NCI-H1436 treated with DMSO at 0.1 percent for 48 hours (cell line): ENCODE data around the gene MAD1L1.

Source experiments
- DNase-seq: peaks from one replicate; lab custom pipeline; 2025; lab: John Stamatoyannopoulos, UW

Gene MAD1L1

GRCh38 chr7:2218444-2218785 lies 14.3 kb downstream of the MAD1L1 start:
- no peak for DNase-seq

DNA sequence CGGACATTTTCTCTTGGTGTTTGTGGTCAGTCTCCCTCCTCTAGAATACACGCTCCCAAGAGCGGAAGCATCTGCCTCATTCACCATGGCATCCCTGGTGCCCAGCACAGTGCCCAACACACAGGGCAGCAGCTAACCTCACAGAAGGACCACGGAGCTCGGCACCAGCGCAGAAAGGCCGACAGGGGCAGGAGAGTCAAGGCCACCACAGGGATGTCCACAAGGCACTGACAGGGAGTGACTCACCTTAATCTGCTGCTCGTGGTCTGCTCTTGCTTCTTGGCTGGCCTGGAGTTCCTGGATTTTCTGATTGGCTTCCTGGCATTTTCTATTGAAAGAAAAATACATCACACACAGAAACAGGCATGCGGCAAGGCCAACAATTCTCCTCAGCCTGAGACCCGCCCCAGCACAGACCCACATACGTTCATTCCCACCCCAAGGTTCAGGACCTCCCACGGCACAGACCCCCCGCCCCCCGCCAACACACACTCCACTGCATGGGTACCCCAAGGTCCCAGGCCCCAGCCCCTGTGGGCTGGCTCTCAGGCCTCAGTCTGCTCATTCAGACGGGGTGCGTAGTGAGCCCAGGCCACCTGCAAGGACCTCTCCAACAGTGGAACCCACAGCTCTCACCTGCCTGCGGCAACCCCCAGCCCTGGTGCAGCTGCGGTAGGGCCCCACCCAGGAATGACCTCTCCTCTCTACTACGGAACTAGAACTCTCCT lies 14.9 kb downstream of the MAD1L1 start:
- no peak for DNase-seq

GRCh38 chr7:2217206-2217605 lies 15.5 kb downstream of the MAD1L1 start:
- DNase-seq: no peak

DNA sequence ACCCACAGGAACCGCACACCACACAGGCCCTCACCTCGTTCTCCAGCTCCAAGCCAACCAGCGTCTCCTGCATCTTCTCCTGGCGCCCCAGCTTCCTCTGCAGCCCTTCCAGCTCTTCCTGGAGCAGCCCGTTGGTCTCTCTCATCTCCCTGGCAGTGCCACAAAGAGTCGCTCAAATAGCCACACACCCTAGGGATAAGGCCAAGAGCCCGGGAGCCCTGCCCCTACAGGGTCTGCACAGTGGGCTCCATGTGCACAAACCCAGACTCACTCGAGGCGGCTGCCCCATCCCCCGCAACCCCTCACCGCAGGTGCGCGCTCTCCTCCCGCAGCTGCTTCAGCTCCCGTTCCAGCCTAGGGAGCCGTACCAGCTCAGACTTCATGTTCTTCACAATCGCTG lies 16.9 kb downstream of the MAD1L1 start:
- no peak for DNase-seq

- no peak for DNase-seq
These were observed 18.1 kb downstream of the MAD1L1 start for GRCh38 chr7:2214636-2215035.

DNA sequence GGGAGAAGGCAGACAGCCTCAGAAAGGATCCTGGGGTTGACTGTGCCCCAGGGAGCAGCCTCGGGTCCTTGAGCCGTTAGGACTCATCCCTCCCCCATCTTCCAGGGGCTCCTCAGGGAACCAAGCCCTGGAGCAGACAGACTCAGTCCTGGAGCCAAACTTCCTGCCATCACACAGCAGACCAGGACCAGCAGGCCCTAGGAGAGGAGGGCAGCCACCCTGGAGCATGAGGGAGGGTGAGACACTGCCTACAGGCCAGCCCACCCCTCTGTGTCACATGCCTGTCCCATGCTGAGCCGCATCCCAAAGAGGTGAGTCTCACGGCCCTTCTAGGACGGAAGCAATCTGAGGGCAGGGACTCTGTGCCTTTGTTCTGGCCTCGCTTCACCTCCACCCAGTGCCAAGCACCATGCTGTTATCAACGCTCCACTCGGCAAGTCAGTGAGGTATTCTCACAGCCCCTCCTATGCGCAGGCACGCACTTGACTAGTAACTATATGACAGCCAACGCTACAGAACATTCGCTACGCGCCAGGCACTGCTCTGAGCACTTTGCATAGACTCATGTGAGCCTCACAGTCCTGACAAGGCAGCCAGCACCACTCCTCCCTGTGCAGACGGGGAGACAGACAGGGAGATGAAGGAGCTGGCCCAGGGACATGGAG lies 19.1 kb downstream of the MAD1L1 start:
- DNase-seq: no peak

GRCh38 chr7:2212906-2213305 lies 19.8 kb downstream of the MAD1L1 start:
- DNase-seq: no peak

GRCh38 chr7:2211926-2212325 lies 20.8 kb downstream of the MAD1L1 start:
- DNase-seq: no peak

GRCh38 chr7:2211259-2211880 lies 21.4 kb downstream of the MAD1L1 start:
- no peak for DNase-seq

DNA sequence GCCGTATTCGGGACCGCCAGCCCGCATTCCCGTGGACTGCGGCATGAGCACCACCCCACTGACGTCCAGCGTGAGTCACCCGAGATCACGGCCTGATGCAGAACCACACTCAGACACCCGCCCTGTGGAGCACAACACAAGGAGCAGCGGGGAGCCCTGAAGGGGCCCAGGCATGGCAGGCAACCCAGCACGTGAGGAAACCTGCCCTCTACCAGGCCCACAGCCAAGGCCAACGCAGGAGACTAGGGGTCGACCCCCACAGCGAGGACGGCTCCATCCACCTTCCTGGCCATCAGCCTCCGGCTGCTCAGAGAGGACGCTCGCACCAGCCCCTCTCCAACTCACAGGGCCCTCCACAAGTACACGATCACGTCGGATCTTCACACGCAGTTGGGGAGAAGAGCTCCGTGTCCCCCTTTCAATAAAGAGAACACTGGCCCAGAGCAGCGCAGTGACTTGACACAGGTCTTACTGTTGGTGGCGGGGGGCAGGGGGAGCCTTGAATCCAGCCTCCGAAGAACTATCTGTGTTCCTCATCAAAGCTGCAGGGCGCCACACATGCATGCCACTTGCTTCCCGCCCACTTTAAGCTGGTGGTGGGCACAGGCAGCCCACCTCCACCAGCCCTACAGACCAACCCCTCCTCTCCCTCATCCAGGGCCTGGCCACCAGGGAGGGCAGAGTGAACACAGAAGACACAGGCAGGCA lies 22.0 kb downstream of the MAD1L1 start:
- no peak for DNase-seq

DNA sequence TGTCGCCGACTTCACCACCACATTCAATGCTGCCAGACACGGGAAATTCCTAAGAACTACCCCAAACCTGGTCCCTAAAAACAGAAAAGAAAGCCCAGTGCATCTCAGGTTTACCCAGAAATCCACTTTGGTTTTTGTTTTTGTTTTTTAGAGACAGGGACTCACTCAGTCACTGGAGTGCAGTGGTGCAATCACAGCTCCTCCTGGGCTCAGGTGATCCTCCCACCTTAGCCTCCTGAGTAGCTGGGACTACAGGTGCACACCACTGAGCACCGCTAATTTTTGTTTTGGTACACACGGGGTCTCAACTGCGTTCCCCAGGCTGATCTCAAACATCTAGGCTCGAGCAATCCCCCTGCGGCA lies 22.8 kb downstream of the MAD1L1 start:
- DNase-seq: no peak

GRCh38 chr7:2209146-2209960 lies 23.4 kb downstream of the MAD1L1 start:
- DNase-seq: no peak

GRCh38 chr7:2208712-2209111 lies 24.0 kb downstream of the MAD1L1 start:
- no peak for DNase-seq

GRCh38 chr7:2205036-2205780 lies 27.5 kb downstream of the MAD1L1 start:
- no peak for DNase-seq

- no peak for DNase-seq
These were observed 28.3 kb downstream of the MAD1L1 start for GRCh38 chr7:2204446-2204845.

DNA sequence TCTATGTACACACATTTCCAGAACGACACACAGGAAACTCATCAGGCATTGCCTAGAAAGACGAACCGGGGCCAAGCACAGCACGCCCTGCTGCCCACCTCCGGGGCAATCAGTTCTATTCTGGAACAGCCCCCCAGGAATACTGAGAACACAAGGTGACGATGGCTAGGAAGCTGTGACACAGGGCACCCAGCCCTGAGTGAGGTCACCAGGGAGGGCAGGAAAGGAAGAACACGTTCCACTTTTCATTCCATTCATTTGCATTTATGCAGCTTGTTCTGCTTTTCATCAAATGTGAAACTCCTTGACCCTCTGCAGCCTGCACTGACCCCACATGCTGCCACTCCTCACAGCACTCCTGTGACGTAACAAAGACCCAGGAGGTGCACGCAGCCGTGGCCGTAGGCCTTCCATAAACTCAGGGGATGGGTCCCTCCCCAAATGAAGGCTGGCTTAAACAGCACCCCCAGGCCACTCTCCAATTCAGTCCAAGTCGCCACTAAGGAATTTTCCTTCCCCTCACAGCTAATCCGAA lies 28.9 kb downstream of the MAD1L1 start:
- no peak for DNase-seq

DNA sequence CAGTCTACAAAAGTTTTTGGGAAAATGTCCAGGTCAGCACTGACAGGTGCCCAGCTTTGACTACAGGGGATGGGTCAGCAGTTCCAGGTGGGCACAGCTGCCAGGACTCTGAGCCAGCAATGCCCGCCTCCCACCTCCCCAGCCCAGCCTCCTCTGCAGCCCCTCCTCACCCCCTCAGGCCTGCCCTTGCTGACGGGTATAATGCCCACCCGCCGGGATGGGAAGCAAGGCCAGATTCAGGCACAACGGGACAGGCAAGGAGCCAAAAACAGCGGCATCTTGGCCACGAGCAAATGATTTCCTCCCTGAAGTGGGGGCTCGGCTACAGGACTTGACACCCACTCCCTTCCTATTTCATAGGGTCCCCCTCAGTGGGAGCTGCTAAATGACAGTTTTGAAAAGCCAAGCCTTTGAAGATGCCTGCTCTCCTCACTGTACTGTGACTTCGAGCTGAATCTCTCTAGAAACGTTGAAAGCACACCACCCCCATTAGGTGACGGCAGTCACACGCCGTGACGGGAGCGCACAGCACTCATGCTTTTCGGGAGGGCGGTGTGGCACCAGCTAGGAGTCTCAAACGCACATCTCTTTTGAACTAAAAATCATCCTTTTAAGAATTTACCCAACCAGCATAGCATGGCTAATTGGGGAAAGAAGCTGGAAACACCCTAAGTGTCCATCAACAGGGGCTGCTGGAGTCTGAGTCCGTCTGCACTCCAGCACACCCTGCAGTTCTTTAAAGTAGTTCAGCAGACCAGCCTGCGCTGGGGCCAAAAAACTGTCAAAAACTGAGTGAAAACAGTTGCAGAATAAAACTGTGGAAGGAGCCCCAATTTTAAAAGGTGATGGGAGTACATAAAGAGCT lies 29.6 kb downstream of the MAD1L1 start:
- DNase-seq: no peak

GRCh38 chr7:2202361-2202761 lies 30.4 kb downstream of the MAD1L1 start:
- no peak for DNase-seq

GRCh38 chr7:2201686-2202360 lies 30.9 kb downstream of the MAD1L1 start:
- DNase-seq: no peak

GRCh38 chr7:2201128-2201527 lies 31.6 kb downstream of the MAD1L1 start:
- no peak for DNase-seq
